HG03575 (cell line): ENCODE data around the gene NF2.

Experiments
- ATAC-seq: cut with Tn5 transposase; IDR thresholded peaks from one replicate; pipeline ENCODE4 v1.9.1; 2021; ENCODE audit not compliant: unreplicated experiment, insufficient number of reproducible peaks, low FRiP score; ENCODE audit errors: extremely low read depth

NF2 gene

DNA sequence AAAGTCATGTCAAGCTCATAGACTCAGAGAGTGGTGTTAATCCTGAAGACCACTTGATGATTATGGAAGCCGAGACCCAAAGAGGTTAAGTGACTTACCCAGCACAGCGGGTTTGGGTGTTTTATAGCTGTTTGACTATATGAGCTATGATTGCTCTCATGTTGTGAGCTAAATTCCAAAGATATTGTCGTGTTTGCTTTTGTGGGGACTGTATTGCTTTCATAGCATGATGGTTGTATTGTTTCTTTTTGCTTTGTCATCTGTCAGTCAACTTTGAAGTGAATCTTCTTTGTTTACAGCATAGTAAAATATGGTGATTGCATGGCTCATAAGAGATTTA is 23.7 kb downstream of the NF2 start:
- no peak for ATAC-seq

DNA sequence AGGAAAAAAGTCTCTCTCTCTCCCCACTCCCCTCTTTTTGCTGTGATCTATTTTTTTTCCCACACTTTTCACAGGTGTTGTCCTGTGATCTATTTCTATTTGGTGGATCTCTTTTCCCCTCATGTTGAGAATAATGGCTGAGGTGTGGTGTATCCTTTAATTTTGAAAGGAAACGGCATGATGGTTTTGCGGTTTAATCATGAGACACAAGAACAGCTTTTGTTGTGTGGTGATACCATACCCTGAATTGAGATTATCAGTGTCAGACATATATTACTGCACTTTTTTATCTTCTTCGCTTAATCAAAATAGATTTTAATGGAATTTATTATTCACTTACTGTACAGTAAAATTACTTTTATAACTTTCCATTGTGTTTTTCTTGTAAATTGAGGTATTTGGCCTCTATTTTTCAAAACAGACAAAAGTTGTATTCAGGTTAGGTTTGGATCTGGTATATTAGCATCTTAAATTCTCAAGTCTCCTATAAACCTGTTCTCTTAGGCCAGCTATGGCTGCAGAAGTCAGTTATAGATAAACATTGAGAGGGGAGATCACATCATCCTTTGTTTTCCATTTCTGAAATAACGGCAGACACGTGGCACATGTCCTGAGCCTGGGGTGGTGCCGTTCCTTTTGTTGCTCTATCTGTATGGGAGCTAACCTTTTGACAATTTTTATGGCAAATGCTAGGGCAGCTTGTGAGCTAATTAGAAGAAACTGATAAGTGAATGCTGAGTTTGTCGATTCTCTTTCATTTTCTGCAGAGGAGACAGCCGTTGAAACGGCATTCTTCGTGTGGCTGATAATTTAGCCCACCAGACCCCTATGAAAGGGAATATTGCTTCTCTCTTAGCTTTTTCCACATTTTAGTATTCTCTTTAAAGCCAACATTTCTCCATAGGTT is 25.8 kb downstream of the NF2 start:
- ATAC-seq = no peak

DNA sequence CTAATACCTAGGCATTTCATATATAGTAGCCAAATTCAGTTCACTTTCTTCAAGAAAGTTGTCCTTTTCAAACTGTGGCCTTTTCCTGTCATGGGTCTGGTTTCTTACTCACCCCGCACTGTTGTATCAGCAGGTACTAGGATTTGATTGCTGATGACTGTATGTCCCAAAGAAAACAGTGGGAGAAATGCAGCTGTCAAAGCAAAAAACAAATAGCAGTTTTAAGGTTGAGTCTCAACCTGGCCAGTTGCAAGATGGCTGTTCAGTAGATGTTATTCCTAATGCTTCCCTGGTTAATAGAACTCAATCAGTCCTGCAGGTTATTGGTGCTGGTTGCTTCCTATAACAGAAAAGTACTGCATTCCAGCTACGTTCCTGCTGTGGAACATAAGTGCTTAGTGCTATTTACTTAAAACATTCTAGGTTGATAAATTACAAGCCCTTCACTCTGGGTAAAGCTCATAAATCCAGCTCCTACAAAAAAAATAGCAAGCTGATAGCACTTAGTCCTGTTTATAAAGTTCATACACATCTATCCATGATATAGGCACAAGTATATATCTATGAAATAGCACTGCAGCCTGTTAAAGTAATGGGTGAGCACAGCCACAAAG is 26.6 kb downstream of the NF2 start:
- ATAC-seq = no peak

DNA sequence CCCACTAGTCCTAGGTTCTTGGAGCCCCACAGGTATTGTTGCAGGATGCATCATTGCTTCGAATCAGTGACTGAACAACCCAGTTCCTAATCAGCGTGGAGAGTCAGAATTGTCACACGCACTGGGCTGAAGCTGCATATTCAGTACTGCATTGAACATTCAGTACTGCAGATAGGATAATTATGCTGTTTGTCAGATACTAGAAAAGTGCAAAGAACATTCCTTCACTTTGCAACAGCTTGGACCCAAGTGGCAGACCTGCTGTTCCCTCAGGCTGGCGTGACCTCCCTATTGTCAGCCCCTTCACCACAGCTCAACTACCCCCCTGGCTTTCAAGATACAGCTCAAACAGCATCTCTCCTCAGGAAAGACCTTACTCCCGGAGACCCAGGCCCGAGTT is 27.6 kb downstream of the NF2 start:
- ATAC-seq = no peak

DNA sequence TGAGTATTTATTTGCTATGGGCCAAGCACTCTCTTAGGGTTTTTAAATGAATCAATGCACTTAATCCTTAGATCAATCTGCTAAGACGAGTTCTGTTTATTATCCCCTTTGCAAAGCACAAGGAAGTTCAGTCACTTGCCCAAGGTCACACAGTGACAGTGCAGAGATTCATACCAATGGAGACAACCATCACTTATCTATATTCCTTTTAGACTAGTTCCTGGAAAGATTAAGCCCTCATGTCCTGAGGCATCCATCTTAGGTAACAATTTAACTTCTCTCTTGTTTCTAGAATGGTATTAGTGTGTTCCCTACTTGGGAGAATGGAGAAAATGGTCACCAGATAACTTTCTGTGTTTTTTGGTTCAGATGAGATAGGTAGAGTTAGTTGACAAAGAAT is 28.3 kb downstream of the NF2 start:
- ATAC-seq = no peak

DNA sequence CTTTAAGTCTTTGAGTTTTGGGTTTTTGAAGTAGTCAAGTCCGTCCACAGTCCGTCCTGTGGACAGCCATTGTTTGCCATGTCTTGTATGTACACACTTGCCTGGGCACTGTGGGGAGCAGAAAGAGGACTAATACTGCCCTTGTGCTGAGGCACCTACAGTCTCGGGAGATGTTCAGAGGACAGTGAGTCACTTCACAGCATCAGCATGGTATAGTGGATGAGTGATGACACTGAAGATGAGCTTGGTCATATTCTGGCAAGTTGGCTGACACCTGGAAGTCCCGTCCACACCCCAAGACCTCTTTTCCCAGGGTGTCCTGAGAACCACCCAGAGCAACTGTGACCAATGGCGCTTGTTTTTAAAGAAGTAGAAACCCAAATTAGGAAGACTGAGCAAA is 29.2 kb downstream of the NF2 start:
- ATAC-seq = no peak

DNA sequence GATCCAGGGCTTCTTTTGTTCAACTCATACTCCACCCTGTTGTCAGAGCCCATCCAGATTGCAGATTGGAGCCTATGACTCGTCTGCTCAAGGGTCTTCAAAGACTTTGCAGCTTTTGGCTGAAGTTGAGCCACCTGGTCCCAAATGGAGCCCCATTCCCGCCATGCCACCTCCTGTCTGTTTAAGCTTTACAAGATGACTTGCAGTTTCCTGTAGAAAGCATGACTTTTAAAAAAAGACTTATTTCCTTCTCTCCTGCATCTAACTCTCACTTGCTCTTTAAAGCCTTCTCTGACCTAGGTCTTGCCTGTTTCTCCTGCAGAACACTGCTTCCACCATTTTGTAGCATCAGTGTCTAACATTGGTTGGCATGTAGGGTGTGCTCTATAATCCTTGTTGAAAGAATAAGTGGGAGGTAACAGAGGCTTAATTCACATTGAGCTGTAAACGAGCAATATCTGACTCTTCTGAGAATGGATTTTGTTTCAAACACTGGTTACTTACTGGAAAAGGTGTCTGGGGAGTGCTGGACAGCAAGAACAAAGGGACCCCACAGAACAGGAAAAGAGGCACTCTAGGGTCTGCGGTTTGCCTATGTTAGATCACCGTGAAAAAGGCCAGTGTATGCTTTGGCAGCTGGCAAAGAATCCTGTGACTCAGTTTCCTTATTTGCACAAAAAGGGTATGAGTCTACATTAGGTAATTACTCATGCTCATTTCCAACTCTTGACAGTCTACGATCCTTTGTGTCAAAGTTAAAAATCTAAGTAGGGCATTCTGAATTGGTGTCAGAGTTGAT is 30.3 kb downstream of the NF2 start:
- no peak for ATAC-seq

DNA sequence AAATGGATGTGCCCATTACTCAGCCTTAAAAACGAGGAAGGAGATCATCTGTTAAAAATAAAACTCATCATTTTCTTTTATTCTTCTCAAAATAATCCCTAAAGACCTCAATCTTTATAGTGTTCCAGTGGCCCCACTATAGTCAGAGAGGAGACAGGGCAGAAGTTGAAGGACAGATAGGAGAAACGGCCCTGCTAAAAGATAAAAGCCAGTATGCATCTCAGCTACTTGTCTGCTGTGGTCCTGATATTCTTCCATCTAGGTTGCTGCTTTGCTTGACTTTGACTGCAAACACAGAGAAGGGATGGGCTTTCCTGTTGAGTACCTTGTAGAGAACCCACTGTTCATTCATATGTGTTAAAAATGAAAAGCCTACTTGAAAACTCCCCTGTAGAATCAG is 31.4 kb downstream of the NF2 start:
- no peak for ATAC-seq

DNA sequence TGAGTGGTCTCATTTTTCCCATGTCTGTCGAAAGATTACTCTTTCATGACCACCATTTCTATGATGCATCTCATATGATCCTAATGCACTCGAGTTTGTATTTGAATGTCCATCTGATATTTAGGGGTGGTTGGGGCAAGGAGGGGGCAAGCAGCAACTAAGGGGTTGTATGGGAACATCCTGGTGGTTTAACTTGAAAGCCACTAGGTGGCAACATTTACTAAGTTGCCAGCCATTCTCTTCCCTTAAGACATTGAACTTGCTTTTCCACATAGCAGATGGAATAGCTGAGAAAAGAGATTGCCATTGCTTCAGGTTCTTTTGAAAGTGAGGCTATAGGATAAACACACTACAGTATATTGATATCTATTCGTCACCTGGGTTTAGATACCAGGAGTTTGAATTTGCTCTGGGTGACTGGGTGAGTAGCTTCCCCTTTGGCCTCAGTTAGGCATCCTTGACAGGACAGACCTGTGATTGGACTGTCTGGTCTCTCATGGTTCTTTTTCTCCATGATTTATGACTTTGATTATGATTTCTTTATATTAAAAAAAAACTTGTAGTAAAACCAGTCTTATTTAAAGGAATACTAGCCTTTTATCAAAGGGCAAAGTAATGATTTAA is 32.4 kb downstream of the NF2 start:
- ATAC-seq = no peak

DNA sequence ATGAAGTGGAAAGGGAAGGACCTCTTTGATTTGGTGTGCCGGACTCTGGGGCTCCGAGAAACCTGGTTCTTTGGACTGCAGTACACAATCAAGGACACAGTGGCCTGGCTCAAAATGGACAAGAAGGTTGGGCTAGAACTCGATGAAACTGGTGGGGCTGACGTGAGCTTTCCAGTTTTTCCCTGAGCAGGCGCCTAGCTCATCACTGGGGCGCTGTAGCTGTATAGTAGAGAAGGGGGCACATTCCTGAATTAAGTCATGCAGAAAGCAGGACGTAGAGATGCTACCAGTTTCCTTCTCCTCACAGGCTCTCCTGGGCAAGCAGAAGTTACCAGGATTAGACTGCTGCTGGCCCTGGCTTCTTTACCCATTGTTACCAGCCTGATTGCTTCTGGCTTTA is 33.3 kb downstream of the NF2 start:
- ATAC-seq = no peak

DNA sequence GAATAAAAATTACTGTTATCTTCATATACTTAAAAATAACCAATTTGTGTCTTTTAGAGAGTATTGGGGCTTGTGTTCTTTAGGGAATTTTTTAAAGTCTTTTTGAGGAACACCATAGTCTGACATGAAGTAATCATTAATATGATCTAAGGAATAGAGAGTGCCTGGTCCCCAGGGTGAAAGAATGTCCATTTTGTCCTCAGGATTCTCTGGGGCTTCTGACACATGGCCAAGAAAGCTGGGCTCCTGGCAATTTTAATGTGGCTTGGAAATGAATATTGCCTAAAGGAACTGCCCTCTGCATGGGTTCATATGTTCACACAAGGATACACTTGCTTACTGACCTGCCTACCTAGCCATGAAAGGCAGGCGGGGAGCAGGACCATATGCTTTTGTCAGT is 33.7 kb downstream of the NF2 start:
- no peak for ATAC-seq

DNA sequence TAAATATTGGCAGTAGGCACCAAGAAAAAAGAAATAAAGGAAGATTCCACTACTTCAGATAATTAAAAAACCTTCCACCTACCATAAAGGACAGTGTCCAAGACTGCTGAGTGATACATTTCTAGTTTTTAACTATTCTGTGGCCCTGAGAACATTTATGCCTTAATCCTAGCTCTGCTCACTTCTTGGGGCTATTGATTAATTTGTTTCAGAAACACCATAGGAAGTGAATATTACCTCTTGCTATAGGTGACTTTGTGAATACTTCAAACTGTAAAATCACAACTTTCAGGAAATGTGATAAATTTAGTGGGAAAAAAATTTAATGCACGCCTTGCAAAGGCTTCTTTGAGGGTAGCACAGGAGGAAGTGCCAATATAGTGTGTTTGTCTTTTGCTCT is 35.2 kb downstream of the NF2 start:
- ATAC-seq = no peak

DNA sequence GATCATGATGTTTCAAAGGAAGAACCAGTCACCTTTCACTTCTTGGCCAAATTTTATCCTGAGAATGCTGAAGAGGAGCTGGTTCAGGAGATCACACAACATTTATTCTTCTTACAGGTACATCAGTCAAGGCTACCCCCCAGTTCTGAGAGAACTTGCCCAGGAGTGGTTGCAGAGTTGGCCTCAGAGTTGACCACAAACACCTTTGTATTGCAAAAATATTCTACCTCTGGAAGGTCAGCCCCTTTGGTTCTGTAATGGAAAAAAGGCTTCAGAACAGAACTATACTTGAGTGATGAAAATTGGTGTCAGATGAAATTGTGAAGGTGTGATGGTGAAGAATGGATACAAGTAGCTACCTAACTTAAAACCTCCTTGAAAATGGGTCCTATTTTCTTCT is 35.7 kb downstream of the NF2 start:
- ATAC-seq = no peak

DNA sequence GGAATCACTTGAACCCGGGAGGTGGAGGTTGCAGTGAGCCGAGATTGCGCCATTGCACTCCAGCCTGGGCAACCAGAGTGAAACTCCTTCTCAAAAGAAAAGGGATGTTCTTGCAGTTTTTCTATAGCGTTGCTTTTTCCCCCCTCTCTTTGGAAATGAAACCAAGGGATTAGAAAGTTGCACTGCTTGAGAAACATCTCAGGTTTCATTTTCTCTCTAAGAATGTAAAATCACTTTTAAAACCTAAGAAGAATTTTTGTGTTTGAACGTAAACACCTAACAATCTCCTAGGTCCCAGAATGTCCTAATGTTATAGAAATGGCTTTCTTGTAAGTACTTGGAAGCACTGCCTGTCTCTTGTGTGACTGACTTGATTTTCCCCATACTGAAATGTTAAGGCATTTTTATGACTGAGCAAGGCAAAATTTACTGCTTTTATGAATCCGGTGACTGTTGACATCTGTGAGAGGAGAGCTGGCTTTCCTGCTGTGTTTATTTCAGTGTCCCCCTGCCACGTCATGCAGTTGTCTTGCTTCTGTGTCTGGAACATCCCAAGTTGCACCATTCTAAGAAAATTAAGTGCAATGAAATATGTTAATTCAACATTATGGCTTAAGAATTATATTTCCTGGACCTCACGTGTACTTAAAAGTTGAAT is 37.7 kb downstream of the NF2 start:
- ATAC-seq = no peak

DNA sequence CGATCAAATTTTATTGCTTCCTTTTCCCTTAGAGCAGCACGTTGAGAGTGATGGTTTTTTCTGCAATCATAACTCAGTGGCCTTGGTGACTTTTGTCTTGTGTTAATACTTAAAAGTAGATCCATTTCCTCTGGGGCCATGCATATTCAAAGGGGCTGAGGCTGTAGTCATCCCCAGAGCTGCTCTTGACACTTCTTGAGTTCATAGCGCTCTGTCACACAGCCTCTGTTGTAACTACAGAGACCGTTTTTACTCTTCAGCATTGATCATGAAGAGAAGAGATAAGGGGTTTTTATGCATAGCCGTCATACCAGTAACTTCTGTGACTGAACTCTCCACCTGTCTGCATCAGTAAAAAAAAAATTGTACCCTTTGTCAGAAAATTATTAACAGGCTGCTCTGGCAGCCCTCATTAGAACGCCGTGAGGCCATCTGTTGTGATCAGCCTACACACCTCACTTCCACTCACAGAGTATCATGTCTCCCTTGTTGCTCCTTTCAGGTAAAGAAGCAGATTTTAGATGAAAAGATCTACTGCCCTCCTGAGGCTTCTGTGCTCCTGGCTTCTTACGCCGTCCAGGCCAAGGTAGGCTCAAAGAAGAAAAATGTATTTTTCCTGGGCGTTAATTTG is 38.4 kb downstream of the NF2 start:
- ATAC-seq = no peak

DNA sequence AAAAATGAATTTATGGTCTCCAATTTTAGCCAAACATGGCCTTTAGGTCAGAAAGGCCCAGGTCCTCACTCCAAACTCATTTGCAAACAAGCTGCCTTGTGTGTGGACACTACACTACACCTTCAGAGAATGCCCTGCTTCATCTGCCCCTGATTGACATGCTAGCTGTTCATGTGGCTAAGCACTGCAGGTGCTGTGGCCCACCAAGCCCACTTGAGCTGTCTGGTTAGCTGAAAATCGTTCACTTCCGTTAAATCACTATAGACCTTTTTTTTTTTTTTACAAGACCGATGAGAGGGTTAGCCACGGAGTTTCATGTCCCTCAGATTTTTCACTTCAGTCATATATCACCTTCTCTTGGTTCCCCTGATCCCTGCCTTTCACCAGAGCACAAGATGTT is 39.3 kb downstream of the NF2 start:
- no peak for ATAC-seq

DNA sequence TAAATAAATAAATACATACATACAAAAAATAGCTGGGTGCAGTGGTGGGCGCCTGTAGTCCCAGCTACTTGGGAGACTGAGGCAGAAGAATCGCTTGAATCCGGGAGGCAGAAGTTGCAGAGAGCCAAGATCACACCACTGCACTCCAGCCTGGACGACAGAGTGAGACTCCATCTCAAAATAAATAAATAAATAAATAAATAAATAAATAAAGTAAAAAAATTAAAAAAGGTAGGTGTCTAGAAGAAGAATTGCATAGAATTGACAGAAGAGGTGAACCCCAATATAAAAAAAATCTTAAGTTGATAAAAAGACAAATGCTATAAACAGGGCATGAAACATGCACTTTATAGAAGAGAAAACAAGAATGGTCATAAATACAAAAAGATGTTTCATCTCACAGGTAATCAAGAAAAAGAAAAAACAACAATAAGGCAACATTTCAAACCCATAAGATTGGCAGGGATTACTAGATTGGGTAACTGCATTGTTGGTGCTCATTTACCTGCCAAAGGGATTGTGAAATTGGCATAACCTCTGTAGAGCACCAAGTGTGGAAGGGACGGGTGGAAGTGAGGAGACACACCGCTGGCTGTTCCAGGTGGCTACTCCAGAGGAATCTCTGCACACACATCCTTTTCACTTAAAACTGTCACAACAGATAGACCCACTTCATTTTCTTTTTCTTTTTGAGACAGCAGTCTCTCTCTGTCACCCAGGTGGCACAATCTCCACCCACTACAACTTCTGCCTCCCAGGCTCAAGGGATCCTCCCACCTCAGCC is 44.7 kb downstream of the NF2 start:
- no peak for ATAC-seq

DNA sequence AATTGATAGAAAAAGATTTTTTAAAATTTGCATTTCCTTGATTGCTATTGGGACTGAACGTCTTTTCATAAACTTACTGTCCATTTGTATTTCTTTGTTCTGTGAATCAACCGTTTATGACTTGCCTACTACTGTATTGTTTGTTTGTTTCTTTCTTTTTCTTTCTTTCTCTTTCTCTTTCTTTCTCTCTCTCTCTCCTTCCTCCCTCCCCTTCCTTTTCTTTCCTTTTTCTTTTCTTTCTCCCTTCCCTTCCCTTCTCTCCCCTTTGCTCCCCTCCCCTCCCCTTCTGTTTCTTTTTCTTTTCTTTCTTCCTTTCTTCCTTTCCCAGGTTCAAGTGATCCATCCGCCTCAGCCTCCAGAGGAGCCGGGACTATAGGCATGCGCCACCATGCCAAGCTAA is 46.9 kb downstream of the NF2 start:
- no peak for ATAC-seq
